Stimulated activated CD4-positive, alpha-beta T cell treated with anti-CD3 and anti-CD28 coated beads, Interleukin-2, amount 100 ng/mL, for 24 hours (primary cell): Measurements from ENCODE around the gene NSG1.
A peak's percentile ranks its signal among the peaks of the same experiment; 100 is the strongest.
"Not testable (repeated sequence)": the region's sequence is repeated elsewhere in the genome, so short reads cannot be mapped to it uniquely, and the experiment has no call there.

Experiments used
- DNase-seq, 2 donors: peaks; one replicate each; pipeline ENCODE4 v3.0.0-alpha.2; 2020

Gene NSG1

DNA sequence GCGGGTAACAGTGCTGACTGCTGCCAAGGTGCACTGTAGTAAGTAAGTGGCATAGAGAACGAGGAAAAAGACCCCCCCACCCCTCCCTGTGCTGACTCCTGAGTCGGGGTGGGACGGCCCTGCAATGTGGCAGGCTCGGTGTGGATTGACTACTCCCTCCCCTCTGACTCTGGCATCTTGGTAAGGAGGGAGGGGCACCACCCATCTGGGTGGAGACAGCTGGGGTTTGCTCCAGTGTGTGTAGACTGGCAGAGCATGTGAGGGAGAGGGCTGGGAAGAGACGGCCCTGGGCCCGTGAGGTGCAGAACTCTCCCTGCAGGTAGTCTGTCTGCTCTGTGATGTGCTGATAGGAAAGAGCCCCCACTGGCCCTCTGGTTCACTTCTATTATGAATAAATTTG, 31.0 kb downstream of the NSG1 start:
- DNase-seq: no peak

DNA sequence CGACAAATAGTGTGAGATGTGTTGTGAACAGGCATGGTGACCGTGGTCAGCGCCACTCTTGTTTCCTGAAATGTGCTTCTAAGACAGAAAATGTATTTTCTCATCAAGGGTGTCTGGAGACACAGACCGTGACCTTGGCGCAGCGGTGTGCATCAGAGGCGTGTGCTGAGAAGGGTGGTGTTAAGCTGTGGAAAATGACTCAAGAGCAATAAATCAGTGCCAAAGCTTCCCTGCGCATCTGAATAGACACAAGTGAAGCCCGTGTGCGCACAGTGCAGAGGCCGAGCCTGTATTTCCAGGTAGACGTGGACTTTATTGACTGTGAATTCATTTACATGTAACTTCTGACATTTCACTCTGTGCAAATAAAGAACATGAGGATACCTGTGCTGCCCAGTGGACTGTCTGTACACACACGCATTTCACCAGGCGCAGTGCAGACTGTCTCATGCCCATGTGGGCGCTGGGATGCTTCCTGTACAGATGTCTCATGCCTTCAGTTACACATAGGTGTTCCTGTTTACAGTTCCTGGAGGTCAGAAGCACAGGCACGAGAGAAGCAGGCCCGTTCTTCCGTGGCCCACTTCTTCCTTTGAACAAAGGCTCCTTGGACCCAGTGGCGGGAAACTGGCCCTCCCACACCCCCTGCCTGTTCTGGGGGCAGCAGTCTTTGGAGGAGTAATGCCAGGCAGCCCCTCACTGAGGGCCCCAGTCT, 31.9 kb downstream of the NSG1 start:
- no peak for DNase-seq

DNA sequence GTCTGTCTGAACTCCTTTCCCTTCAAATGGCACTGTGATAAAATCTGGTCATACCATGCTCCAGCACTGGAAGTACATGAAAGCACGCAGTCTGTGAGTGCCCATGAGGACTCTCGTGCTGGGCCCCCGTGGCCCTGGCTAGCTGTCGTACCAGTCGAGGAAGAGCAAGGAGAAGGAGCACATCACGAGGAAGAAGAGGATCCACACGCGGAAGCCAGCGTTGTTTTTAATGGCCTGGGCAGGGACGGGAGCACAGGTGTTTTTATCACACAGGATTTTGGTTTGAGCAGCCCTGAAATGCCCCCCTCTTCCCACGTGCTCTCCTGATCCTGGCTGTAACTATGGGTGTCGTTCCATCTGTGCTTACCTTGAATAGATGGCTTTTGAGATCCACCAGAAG, 33.0 kb downstream of the NSG1 start:
- DNase-seq: no peak

GRCh38 chr4:4420421-4420820, 33.5 kb downstream of the NSG1 start:
- no peak for DNase-seq

GRCh38 chr4:4421356-4421755, 34.5 kb downstream of the NSG1 start:
- DNase-seq: no peak

GRCh38 chr4:4422117-4422516, 35.2 kb downstream of the NSG1 start:
- not testable (repeated sequence) for DNase-seq

- no peak for DNase-seq
Measured at GRCh38 chr4:4422856-4423499, 36.1 kb downstream of the NSG1 start.

- no peak for DNase-seq
Measured at GRCh38 chr4:4423706-4424498, 37.0 kb downstream of the NSG1 start.

DNA sequence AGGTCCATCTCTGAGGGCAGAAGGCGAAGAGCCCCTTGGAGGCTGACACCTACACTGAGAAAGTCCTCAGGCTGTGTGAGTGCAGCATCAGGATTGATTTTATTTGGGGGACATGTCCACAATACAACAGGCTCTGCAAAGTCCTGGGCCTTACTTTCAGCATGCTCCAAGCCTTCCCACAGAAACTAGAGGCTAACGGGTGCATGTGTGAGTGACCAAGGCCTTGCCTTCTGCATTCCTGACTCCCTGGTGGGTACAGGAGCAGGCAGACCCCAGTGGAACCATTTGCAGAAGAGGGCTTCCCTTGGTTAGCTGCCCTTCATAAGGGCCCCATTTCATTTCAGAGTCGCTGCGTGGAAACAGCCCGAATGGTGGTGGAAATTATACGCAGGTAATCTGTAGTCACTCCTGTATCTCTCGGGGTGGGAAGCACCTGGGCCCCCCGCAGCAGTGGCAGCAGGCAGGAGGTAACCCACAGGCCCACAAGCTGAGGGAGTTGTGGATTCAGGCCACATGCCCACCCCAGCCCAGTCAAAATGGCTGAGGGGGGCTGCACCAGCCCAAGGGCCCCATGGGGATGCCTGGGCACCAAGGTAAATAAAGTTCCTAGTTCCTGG, 37.7 kb downstream of the NSG1 start:
- no peak for DNase-seq

- no peak for DNase-seq
Measured at GRCh38 chr4:4425119-4425690, 38.3 kb downstream of the NSG1 start.

GRCh38 chr4:4425696-4426095, 38.8 kb downstream of the NSG1 start:
- DNase-seq: no peak

- DNase-seq: no peak
Measured at GRCh38 chr4:4426511-4427120, 39.7 kb downstream of the NSG1 start.

- DNase-seq: no peak
Measured at GRCh38 chr4:4427121-4427870, 40.4 kb downstream of the NSG1 start.

GRCh38 chr4:4427886-4428285, 41.0 kb downstream of the NSG1 start:
- no peak for DNase-seq

DNA sequence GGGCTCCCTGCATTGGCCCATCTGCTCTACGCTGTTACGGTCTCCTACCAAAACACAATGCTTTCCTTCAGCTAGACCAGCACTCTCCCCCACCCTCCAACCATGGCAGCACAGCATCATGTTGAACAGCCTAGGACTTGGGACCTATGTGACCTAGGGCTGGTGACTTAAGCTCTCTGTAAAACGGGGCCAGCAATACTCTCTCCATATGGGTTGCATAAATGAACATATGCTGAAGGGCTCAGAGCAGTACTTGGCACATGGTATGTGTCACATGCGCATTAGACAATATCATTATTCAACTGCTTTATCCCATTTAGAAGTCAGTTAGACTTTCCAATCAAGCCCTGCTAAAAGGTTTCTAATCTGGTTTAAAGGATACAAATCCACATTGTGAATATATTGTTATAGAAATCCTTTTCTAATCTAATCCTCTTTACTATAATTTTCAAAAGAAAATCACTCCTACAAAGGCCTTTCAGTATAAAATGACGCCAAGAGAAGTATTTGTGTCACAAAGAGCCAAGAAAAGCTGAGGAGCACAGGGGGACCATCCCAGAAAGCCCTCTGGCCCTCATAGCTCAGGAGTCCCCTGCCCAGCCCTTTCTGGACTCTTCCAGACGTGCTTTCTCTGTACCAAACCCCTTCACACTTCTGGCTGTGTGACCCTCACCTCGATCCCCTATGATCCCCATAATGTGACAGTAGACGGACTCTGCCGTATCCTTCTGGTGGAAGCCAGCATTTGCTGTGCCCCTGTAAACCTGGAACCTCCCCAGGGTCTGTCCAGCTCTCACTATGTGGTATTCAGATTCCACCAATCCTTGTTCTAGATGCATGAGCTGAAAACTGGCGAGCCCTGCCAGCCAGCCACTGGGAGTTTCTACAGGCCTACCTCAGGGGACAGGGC, 42.3 kb downstream of the NSG1 start:
- no peak for DNase-seq

DNA sequence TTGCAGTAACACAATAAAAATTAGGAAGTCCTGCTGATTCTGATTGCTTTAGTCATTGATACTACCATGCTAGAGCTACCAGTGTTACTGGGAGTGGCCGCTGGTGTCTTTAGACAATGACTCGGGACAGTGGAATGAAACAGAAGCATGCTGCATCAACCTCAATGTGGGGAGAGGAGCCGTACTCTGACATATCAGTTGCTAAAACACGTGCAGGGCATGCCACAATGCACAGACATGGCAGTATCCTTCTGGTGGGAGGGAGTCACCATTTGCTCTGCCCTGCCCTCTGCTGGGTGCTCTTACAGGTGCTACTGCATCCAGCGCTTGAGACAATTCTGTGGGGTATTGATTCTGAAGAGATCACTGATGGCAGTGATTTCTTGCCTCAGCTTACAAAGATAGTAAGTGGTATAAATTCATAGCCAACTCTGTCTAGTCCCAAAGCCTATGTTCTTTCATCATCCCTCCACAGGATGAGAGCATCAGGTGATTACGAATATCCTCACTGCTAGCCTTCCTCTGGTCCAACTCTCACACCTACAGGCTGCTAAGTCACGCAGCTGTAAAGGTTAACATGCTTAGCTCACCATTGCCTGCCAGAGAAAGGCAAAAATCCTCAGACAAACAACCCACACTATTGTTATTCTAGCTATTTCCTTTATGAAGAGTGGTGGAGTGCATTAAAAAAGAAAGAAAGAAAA, 43.7 kb downstream of the NSG1 start:
- DNase-seq: peak; percentile 51 to 56

GRCh38 chr4:4432341-4433125, 45.6 kb downstream of the NSG1 start:
- DNase-seq: no peak

DNA sequence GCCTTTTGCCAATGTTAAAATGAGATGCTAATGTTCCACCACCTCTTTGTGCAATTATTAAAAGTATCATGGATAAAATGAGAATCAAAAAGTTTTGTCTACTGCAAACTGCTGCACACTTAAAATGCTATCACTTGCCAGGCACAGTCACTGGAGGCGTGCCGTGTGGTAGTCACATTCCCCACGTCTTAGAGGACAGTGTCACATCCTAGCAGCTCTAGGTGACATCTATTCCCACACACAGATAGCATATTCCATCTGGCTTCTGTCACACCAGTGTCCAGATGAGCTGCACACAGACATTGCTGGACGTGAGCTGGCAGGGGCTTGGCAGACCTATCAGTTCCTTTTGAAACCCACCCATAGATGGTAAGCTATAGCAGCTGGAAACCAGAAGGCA, 47.0 kb downstream of the NSG1 start:
- DNase-seq: no peak

- DNase-seq: no peak
Measured at GRCh38 chr4:4436244-4436823, 49.4 kb downstream of the NSG1 start.
